Upper lobe of left lung (tissue), 4 donors: ENCODE results near the gene PPIL6.

ENCODE experiments used
- CTCF ChIP-seq, 6 experiments: fragments of 450-650 bp in 4 of 6; fragments of 200-600 bp in 2 of 6; sonication (generic) in 2 of 6; IDR thresholded peaks; one replicate each; pipeline ENCODE4 v1.5.1; 2016 to 2019; ENCODE audit warnings: antibody characterized with exemption in 6 of 6
- EP300 ChIP-seq, 4 donors: sonication (generic); formaldehyde crosslinking; IDR thresholded peaks; one replicate each; pipeline ENCODE4 v1.5.1; 2017; ENCODE audit warnings: antibody characterized with exemption in 4 of 4, control low read depth in 2 of 4
- POLR2A ChIP-seq, 4 donors: fragments of 450-650 bp; IDR thresholded peaks; one replicate each; pipeline ENCODE4 v1.5.1; 2016 to 2017; ENCODE audit warnings: antibody characterized with exemption in 4 of 4, mild to moderate bottlenecking in 2 of 4
- POLR2AphosphoS5 ChIP-seq, 2 donors: sonication (generic); formaldehyde crosslinking; IDR thresholded peaks; one replicate each; pipeline ENCODE4 v1.5.1; 2017; ENCODE audit warnings: antibody characterized with exemption in 2 of 2

DNA sequence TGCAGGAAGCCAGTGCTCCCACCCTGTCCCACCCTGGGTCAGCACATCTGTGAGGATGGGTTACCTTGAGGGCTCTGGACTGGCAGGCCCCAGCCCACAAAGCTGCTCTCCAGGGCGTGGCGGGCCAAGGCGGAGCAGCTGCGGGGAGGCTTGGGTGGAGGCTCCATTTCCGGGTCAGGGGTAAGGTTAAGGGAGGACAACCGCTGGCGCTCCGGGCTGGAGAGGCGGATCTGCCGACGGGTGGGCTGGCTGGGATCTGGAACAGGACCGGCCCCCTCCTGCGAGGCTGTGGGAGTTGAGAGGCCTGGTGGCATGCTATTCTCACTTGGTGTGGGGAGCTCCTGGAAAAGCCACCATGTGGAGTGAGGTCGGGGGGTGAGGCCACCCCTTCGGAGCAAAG lies 5.6 kb upstream of the PPIL6 start:
- TF ChIP-seq CTCF (IDR thresholded peaks at IDR 0.05) = no peak
- TF ChIP-seq POLR2AphosphoS5 (IDR thresholded peaks at IDR 0.05) = no peak
- TF ChIP-seq POLR2A (IDR thresholded peaks at IDR 0.05) = no peak
- TF ChIP-seq EP300 (IDR thresholded peaks at IDR 0.05) = no peak
